ENCODE results near the gene PEMT.

Gene PEMT

GRCh38 chr17:17509601-17510425, 81.7 kb downstream of the PEMT start:
- no peak for TF ChIP-seq CTCF (conservative IDR thresholded peaks at IDR 0.05; ENCODE audit: control insufficient read depth, insufficient read depth, low read depth, low read length)
- no peak for DNase-seq (ENCODE audit: low read depth)

GRCh38 chr17:17508646-17509591, 82.6 kb downstream of the PEMT start:
- H3K4me3 ChIP-seq (ENCODE audit: control insufficient read depth, low read depth, low read length): no peak overlapping the region
- no peak for TF ChIP-seq CTCF (conservative IDR thresholded peaks at IDR 0.05; ENCODE audit: control insufficient read depth, insufficient read depth, low read depth, low read length)
- no peak for DNase-seq (ENCODE audit: low read depth)

More at GRCh38 chr17:17509601-17510425, 81.7 kb downstream of the PEMT start:
- H3K4me3 ChIP-seq (ENCODE audit: control insufficient read depth, low read depth, low read length): no peak overlapping the region

GRCh38 chr17:17508019-17508535, 83.4 kb downstream of the PEMT start:
- no peak overlapping the region for H3K4me3 ChIP-seq (ENCODE audit: control insufficient read depth, low read depth, low read length)
- TF ChIP-seq CTCF (conservative IDR thresholded peaks at IDR 0.05; ENCODE audit: control insufficient read depth, insufficient read depth, low read depth, low read length): no peak
- no peak for DNase-seq (ENCODE audit: low read depth)

GRCh38 chr17:17507465-17508011, 84.0 kb downstream of the PEMT start:
- no peak overlapping the region for H3K4me3 ChIP-seq (ENCODE audit: control insufficient read depth, low read depth, low read length)
- DNase-seq (ENCODE audit: low read depth): no peak
- TF ChIP-seq CTCF (conservative IDR thresholded peaks at IDR 0.05; ENCODE audit: control insufficient read depth, insufficient read depth, low read depth, low read length): no peak

- H3K4me3 ChIP-seq (ENCODE audit: control insufficient read depth, low read depth, low read length): no peak overlapping the region
- DNase-seq (ENCODE audit: low read depth): no peak
- TF ChIP-seq CTCF (conservative IDR thresholded peaks at IDR 0.05; ENCODE audit: control insufficient read depth, insufficient read depth, low read depth, low read length): no peak
Observed at GRCh38 chr17:17506893-17507464, 84.5 kb downstream of the PEMT start.

- TF ChIP-seq CTCF (conservative IDR thresholded peaks at IDR 0.05; ENCODE audit: control insufficient read depth, insufficient read depth, low read depth, low read length): no peak
- no peak overlapping the region for H3K4me3 ChIP-seq (ENCODE audit: control insufficient read depth, low read depth, low read length)
- DNase-seq (ENCODE audit: low read depth): no peak
Observed at GRCh38 chr17:17506181-17506741, 85.2 kb downstream of the PEMT start.
